HG02610 (cell line): ENCODE measurements around the gene SLC25A13.

Experiments
- ATAC-seq: cut with Tn5 transposase; IDR thresholded peaks from one replicate; pipeline ENCODE4 v1.9.1; 2021; ENCODE audit warnings: mild to moderate bottlenecking, moderate library complexity; ENCODE audit not compliant: unreplicated experiment

Gene SLC25A13

DNA sequence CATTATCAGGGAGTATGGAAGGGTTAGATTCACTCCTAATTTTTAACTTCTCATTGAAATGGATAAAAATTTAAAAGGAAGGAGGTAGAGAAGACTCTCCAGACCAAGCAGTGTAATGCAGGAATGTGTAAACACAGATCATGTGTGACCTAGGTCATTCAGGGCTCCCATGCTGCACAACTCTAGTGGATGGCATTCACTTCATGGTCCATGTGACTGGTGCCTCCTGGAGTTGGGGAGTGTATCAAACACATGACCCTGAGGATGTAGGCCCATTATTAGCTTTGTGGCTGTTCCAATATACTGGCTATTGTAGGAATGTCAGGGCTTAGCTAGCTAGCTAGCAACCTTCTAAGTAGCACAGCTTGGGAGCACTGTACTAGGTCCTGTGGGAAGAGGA lies 109.9 kb downstream of the SLC25A13 start:
- ATAC-seq = no peak

DNA sequence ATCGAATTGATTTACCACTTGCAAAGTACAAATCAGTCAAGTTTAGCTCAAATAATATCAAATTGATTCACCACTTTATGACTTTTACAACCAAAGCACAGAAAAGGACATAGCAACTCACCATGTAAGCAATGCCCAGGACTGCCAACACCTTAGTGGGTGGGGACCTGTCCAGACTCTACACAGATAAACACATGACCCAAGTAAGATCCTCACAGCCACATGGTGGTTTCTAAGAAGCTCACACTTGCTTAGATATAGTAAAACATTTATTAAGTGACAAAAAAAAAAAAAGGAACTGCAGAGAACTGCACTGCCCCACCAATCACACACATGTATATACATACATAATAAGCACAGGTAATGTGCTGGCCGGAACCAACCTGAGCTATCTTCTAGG lies 116.2 kb downstream of the SLC25A13 start:
- no peak for ATAC-seq

DNA sequence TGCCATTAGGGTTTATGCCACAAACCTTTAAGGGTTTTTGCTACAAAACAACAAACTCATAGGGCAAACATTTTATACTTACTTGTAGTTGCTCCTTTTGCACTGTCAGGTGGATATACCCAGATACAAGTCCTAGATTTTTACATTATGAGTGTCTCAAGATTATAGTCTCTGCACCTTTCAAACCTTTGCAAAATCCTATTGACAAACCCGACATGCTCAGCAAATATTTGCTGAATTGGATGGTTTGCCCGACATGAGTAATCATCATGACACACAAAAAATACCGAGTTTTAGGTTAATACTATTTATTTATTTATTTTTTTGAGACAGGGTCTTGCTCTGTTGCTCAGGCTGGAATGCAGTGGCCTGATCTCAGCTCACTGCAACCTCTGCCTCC lies 117.3 kb downstream of the SLC25A13 start:
- no peak for ATAC-seq

GRCh38 chr7:96203786-96204185 lies 118.1 kb downstream of the SLC25A13 start:
- no peak for ATAC-seq

GRCh38 chr7:96202102-96202501 lies 119.8 kb downstream of the SLC25A13 start:
- ATAC-seq = no peak

DNA sequence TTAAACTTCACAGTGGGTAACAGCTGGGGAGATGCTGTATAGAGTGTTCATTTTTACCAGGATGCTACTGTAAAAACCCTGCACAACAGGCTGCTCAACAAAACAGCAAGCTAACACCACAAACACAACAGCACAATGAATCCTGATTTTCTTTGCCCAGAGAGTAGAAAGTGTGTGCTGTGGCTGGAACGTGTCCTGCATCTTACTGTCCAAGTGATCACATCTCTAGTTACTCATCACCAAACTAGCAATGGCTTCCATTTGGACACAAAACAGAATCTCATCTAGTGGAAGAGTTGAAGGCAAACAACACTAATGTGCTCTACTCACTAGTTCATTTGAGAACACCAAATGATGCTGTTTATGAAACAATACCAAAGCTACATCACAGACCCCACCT lies 121.2 kb downstream of the SLC25A13 start:
- ATAC-seq = no peak

DNA sequence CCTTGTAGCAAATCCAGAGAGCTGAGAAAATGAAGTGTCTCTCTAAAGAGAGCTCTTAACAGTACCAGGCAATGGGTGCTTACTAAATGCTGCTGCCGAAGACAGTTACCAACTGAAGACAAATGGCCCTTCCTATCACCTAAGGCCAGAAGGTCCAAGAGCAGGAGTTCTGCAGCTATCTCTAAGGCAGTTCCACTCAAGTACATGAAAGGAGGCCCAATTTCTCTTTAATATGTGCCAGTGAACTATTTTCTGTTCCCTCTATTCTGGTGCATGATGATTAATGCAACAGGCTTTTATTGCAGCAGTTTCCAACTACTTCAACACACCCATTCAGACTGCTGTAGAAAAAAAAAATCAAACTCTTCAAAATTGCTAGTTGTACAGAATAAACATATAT lies 122.5 kb downstream of the SLC25A13 start:
- ATAC-seq = no peak

DNA sequence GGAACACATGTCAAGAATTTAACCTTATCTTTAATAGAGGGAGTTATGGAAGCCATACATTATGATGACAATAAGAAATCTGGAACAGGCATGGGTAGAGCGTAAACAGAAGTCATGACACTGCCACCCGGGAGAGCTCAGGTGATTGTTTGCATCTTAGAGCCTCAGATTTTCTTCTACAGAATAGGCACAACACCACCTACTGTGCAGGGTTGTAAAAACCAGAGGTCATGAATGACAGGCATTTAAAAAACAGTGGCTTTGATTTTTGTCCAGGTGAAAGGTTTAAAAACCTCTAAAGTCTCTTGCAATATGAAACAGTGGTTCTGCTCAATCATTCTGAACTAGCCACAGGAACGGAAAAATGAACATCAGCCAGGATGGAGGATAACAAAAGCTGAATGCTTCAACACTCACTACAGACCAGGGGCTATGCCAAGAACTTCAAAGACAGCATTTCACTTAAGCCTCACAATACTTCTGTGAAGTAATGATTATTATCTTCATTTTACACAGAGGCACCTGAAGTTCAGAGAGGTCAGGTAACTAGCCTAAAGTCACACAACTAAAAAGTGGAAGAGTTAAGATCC lies 123.8 kb downstream of the SLC25A13 start:
- no peak for ATAC-seq

GRCh38 chr7:96196676-96197075 lies 125.2 kb downstream of the SLC25A13 start:
- no peak for ATAC-seq

DNA sequence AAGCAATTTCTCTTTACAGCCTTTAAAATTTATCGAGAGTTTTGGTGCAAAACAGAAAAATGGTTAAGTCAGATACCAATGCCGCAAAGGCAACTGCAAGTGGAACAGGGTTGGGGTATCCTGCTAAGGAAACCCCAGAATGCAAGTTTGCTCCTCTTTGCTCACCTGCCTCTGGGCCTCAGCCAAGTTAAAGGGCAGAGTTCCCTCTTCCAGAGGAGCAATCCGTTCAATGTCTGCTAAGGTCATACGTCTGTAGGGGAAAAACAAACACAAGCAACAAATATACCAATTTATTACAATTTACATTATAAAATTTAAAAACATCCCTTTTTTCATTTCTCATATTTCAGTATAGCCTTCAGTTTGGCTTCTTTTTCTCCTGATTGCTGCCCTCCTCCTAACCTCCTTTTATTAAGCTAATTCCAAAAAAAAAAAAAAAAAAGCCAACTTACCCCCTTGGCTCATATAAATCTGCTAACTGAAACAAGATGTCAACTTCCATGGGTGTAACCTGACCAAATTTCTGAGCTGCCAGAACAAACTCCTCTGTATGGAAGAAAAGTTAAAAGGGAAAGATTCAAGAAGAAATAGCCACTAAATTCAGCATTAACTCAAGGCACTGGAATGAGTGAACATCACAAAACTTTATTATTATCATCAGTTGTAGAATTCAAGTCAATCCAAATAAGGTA lies 132.6 kb downstream of the SLC25A13 start:
- no peak for ATAC-seq

- no peak for ATAC-seq
Observed at GRCh38 chr7:96188591-96188991, 133.3 kb downstream of the SLC25A13 start.

DNA sequence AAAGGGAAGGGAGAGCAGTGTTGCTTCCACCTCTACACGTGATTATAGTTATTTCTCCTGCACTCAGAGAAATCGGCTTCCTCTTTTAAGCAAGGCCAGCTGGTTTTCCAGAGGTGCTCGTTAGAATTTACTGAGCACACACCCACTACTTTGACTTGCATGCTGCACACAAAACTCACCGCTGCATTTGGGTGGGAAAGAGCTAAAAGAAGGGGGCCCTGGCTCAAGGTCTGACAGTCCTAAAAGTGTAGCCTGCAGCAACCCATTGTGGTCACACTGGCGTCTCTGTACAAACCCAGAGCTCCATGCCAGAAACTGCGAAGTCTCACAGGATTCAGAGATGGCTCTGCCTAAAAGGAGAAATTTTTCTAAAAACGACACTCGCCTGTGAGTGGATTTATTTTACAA lies 133.7 kb downstream of the SLC25A13 start:
- ATAC-seq = no peak

DNA sequence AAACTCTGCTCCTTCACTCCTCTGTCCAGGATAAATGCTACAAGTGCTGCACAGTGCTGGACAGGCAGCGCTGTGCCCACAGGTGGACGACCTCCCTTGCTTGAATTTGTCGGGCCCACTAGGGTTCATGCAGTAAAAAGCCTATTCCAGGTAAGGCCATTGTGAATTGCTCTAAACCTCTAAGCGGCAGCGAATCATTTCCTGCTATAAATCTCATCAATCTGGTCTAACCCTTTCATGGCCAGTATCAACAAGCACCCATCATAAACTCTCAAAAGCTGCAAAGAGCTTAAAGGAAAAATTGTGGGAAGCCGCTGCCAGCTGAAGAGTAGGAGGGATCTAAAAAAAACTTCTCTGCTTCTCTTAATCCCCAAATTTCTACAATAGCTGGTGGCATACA lies 134.2 kb downstream of the SLC25A13 start:
- no peak for ATAC-seq

DNA sequence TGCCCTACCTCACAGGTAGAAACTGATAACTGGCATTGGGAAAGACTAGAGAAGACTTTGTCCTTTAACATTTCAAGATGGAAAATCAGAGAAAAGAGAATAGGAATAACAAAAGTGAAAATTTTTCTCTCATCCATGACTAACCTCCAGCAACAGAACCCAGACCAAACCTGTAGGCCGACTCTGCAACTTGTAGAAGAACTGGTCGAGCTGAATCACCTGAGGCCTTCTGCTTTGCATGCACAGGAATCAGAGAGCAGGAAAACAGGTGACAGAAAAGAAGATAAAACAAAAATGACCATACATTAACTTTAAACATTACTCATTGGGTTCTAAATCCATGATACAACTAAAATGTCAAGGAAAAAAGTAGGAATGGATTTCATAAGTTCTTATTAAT lies 137.1 kb downstream of the SLC25A13 start:
- no peak for ATAC-seq

- no peak for ATAC-seq
Observed at GRCh38 chr7:96183163-96183670, 138.7 kb downstream of the SLC25A13 start.

DNA sequence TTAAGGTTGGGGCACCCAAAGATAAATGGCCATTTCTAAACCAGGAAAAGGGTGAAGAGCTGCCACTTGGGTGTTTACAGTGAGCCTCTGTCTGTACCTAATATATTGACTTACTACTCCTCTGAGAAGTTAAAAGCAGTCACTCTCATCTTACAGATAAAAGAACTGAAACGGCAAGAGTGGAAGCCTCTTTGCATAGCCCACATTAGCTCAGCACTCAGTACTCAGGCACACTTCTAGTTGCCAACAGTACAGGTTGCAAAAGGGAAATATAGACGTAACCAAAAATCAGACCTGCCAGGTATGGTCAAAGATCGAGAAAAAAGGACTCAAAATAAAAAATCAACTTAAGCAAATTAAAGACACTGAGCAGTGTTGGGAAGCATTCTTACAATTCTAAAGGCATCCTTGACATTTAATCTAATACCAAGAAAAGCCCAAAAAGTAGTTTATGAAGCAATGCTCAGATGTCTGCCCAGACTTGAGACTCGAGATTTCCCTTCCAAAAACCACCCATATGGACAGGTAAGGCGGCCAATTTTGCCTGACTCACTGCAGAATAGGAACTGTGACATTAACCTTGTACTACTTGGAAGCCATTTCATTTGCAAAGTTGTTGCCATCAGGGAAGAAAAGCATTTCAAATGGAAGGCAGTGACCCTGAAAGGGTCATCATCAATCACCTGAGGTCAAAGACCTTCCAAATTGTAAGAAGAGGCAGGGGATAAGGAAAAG lies 139.3 kb downstream of the SLC25A13 start:
- no peak for ATAC-seq

DNA sequence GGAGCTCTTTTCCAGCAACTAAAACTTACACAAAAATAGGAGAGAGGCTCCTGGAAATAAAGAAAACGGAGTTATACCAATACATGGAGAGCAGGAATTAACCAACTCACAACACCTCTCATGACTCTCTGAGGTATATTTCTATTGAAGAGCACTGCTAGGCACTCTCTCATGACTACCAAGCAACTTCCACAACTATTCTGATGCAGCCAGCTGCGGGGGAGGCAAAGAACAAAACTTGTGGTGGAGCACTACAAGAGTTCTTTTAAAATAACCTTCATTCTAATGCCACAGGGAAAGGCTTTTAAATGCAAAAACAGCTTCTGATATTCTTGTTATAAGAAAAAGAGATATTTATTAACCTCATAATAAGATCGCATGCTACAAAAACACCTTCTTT lies 140.7 kb downstream of the SLC25A13 start:
- ATAC-seq = no peak

- no peak for ATAC-seq
Observed at GRCh38 chr7:96179837-96180236, 142.1 kb downstream of the SLC25A13 start.

DNA sequence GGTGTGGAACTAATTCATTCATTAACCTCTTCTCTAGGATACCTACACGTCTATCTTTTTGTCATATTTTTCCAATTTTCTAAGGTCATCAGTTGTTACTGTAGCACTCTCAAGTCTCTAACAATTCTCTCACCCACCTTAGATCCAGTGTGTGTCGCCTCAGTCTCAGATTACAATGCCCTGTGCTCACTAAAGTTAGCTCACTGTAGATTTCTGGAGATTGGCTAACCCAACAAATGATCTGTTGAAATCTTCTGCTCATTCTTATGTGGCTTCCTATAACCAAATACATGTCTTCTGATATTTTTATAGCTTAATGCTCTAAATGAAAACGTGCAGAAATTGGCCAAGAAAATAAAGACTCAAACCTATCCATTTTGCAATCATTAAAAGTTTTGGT lies 142.6 kb downstream of the SLC25A13 start:
- ATAC-seq = no peak

DNA sequence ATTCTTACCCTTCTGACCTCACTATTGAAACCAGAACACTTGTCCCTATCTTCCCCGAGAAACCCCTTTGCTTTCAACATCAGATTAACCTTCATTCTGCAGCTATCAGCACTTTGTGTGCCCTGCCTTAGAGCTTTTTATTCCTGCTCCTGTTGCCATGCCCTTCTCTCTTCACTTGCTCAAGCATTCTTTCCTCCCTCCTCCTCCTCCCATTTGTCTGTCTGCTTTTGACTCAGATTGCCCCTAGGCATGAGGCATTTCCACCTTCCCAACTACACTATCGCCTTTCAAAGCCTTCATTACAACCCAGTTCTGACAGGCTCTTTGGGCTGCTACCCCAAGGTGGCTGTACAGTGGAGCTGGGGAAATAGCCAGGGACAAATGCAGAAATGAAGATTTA lies 143.3 kb downstream of the SLC25A13 start:
- ATAC-seq = no peak

DNA sequence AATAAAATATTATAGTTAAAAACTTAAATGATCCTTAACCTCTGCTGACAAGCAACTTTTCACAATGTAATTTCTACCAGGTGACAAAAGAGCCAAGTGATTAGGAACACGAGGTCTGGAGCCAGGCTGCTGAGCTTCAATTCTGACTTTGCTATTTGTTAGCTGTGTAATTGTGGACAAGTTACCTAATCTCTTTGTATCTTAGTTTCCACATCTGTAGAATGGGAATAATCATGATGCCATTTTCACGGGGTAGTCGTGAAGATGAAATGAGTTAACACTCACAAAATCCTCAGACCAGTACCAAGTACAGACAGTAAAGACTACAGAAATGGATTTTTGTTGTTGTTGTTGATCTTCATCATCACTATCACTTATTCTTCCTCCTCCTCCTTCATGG lies 144.5 kb downstream of the SLC25A13 start:
- ATAC-seq = no peak

DNA sequence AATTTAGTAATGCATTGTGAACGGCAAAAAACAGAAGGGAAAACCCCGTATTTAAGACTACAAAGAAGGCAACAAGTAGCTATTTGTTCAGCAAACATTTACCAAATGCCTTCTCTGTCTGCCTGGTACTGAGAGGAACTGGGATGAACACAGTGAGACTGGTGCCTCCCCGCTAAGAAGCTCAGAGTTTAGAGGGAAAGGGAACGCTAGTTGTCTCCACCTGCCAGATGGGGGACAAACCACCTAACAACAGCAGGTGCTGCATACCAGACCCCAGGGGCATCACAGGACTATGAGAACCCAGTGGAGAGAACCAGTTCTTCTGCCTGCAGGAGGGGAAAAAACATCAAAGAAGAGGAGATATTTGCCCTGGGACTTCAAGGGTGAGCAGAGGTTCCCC lies 147.1 kb downstream of the SLC25A13 start:
- no peak for ATAC-seq
